ENCODE results near the gene SSMEM1. TPM values are rescaled to one million over a fixed set of nuclear protein-coding genes. Genes with fewer than 3 reads are reported as not detected.

SSMEM1 gene
- total RNA-seq = not detected in 2 replicates
- not detected in 2 replicates for polyA plus RNA-seq

GRCh38 chr7:130207642-130208041 lies at the start of gene SSMEM1:
Gene SSMEM1, plus strand, starts transcription at chr7:130207860. Its CDS starts 51 bp downstream, at chr7:130207911.
- Histone ChIP-seq H3K27ac (peak within 1 kb of the TSS; percentile 62), H2AFZ (no peak within 1 kb of the TSS)
- TF ChIP-seq EZH2phosphoT487 (IDR thresholded peaks at IDR 0.05; ENCODE audit: low read depth, severe bottlenecking, unreplicated experiment) = no peak
- TF ChIP-seq EZH2 (IDR thresholded peaks at IDR 0.05; ENCODE audit: borderline replicate concordance) = no peak
- no peak for TF ChIP-seq CTCF (IDR thresholded peaks at IDR 0.05; ENCODE audit: poor library complexity)

GRCh38 chr7:130160023-130160422 lies 47.6 kb upstream of the SSMEM1 start:
- H3K9me2 ChIP-seq (replicated peaks; ENCODE audit: insufficient read depth) = no peaks in the 10 kb centered on the region
- H3K27ac ChIP-seq = no peak overlapping the region
- no peak overlapping the region for H2AFZ ChIP-seq
- no peak for DNase-seq (ENCODE audit: low spot score)
- no peaks in the 10 kb centered on the region for H3K9me3 ChIP-seq (ENCODE audit: low read depth)
- no peaks in the 10 kb centered on the region for H3K36me3 ChIP-seq (replicated peaks; ENCODE audit: insufficient read depth, low read depth)
- H3K4me3 ChIP-seq = no peak overlapping the region
- WGBS (ENCODE audit: low lambda C conversion rate, missing lambda C conversion rate) = 96% methylated on average over 2 of the region's 2 CpGs
- no peaks in the 10 kb centered on the region for H3K27me3 ChIP-seq
- H4K20me1 ChIP-seq (ENCODE audit: insufficient read depth, poor library complexity, severe bottlenecking) = no peaks in the 10 kb centered on the region
- no peaks in the 10 kb centered on the region for H3K4me1 ChIP-seq (ENCODE audit: insufficient read depth)
- H3K4me2 ChIP-seq = no peak overlapping the region
- no peaks in the 10 kb centered on the region for H3K79me2 ChIP-seq
- no peak for TF ChIP-seq EZH2 (IDR thresholded peaks at IDR 0.05; ENCODE audit: borderline replicate concordance)

More at GRCh38 chr7:130207642-130208041, at the start of gene SSMEM1:
- Histone ChIP-seq H3K4me2 (no peak within 1 kb of the TSS), H3K4me1 (ENCODE audit: insufficient read depth) (peaks cover 14% of the 10 kb centered on the region), H4K20me1 (ENCODE audit: insufficient read depth, poor library complexity, severe bottlenecking) (no peaks in the 10 kb centered on the region), H3K9me3 (ENCODE audit: low read depth) (no peaks in the 10 kb centered on the region), H3K4me3 (no peak within 1 kb of the TSS), H3K27me3 (no peaks in the 10 kb centered on the region), H3K9me2 (replicated peaks; ENCODE audit: insufficient read depth) (no peaks in the 10 kb centered on the region), H3K79me2 (peaks cover 10% of the 10 kb centered on the region), H3K36me3 (replicated peaks; ENCODE audit: insufficient read depth, low read depth) (no peaks in the 10 kb centered on the region)
- peak; percentile 8 for DNase-seq (ENCODE audit: low spot score)

GRCh38 chr7:130160455-130160854 lies 47.2 kb upstream of the SSMEM1 start:
- no peaks in the 10 kb centered on the region for H3K27me3 ChIP-seq
- no peaks in the 10 kb centered on the region for H3K36me3 ChIP-seq (replicated peaks; ENCODE audit: insufficient read depth, low read depth)
- H3K4me2 ChIP-seq = no peak overlapping the region
- no peaks in the 10 kb centered on the region for H3K9me2 ChIP-seq (replicated peaks; ENCODE audit: insufficient read depth)
- DNase-seq (ENCODE audit: low spot score) = no peak
- H3K27ac ChIP-seq = no peak overlapping the region
- H3K9me3 ChIP-seq (ENCODE audit: low read depth) = no peaks in the 10 kb centered on the region
- H3K4me3 ChIP-seq = no peak overlapping the region
- no peak for TF ChIP-seq EZH2phosphoT487 (IDR thresholded peaks at IDR 0.05; ENCODE audit: low read depth, severe bottlenecking, unreplicated experiment)
- TF ChIP-seq CTCF (IDR thresholded peaks at IDR 0.05; ENCODE audit: poor library complexity) = no peak
- no peak for TF ChIP-seq EZH2 (IDR thresholded peaks at IDR 0.05; ENCODE audit: borderline replicate concordance)
- H3K79me2 ChIP-seq = no peaks in the 10 kb centered on the region
- H4K20me1 ChIP-seq (ENCODE audit: insufficient read depth, poor library complexity, severe bottlenecking) = no peaks in the 10 kb centered on the region
- no peaks in the 10 kb centered on the region for H3K4me1 ChIP-seq (ENCODE audit: insufficient read depth)
- 93% methylated on average over 8 of the region's 8 CpGs for WGBS (ENCODE audit: low lambda C conversion rate, missing lambda C conversion rate)
- H2AFZ ChIP-seq = no peak overlapping the region

- no peaks in the 10 kb centered on the region for H4K20me1 ChIP-seq (ENCODE audit: insufficient read depth, poor library complexity, severe bottlenecking)
- H3K9me2 ChIP-seq (replicated peaks; ENCODE audit: insufficient read depth) = no peaks in the 10 kb centered on the region
- no peaks in the 10 kb centered on the region for H3K9me3 ChIP-seq (ENCODE audit: low read depth)
- H3K79me2 ChIP-seq = no peaks in the 10 kb centered on the region
- H3K4me1 ChIP-seq (ENCODE audit: insufficient read depth) = no peaks in the 10 kb centered on the region
- no peak for DNase-seq (ENCODE audit: low spot score)
- no peak overlapping the region for H3K27ac ChIP-seq
- H3K4me2 ChIP-seq = no peak overlapping the region
- H3K36me3 ChIP-seq (replicated peaks; ENCODE audit: insufficient read depth, low read depth) = no peaks in the 10 kb centered on the region
- no peaks in the 10 kb centered on the region for H3K27me3 ChIP-seq
- no peak overlapping the region for H2AFZ ChIP-seq
- WGBS (ENCODE audit: low lambda C conversion rate, missing lambda C conversion rate) = 95% methylated on average over 5 of the region's 5 CpGs
- no peak for TF ChIP-seq EZH2phosphoT487 (IDR thresholded peaks at IDR 0.05; ENCODE audit: low read depth, severe bottlenecking, unreplicated experiment)
- no peak for TF ChIP-seq CTCF (IDR thresholded peaks at IDR 0.05; ENCODE audit: poor library complexity)
- TF ChIP-seq EZH2 (IDR thresholded peaks at IDR 0.05; ENCODE audit: borderline replicate concordance) = no peak
- no peak overlapping the region for H3K4me3 ChIP-seq
Observed at GRCh38 chr7:130162196-130162595, 45.5 kb upstream of the SSMEM1 start.
